Fibroblast of lung (primary cell): ENCODE measurements around the gene ITPK1. TPM values are rescaled to one million over a fixed set of nuclear protein-coding genes. Genes with fewer than 3 reads are reported as not detected.
A peak's percentile ranks its signal among the peaks of the same experiment; 100 is the strongest.

ENCODE experiments used
- DNase-seq, 2 donors: peaks; one replicate each; pipeline versions ENCODE4 v3.0.0 to v3.0.0-alpha.2; 2010; ENCODE audit warnings: low read depth in 2 of 2
- H2AFZ ChIP-seq: 2 replicates; pipeline ENCODE4 v1.5.1; 2012; ENCODE audit warnings: low read length, control low read depth, inconsistent platforms
- H3K27ac ChIP-seq: 2 replicates; pipeline ENCODE4 v1.5.1; 2011; ENCODE audit warnings: low read length, control low read depth; ENCODE audit not compliant: insufficient read depth
- H3K27me3 ChIP-seq: 2 replicates; pipeline ENCODE4 v1.5.1; 2011; ENCODE audit warnings: mild to moderate bottlenecking, low read length; ENCODE audit not compliant: control insufficient read depth, insufficient read depth
- H3K36me3 ChIP-seq: 2 replicates; pipeline ENCODE4 v1.5.1; 2011; ENCODE audit warnings: low read length; ENCODE audit not compliant: control insufficient read depth, insufficient read depth
- H3K4me1 ChIP-seq: 2 replicates; pipeline ENCODE4 v1.5.1; 2011; ENCODE audit warnings: low read length; ENCODE audit not compliant: control insufficient read depth, insufficient read depth; ENCODE audit errors: extremely low read depth
- H3K4me2 ChIP-seq: 2 replicates; pipeline ENCODE4 v1.5.1; 2011; ENCODE audit warnings: low read length, control low read depth; ENCODE audit not compliant: insufficient read depth; ENCODE audit errors: extremely low read depth
- H3K4me3 ChIP-seq, 4 experiments: fragments of 200-600 bp in 1 of 4; sonication (generic) in 1 of 4; replicated peaks in 1 of 4; 2 replicates each; pipeline ENCODE4 v1.5.1; 2011 to 2016; ENCODE audit warnings: low read length in 4 of 4, low read depth in 3 of 4, mild to moderate bottlenecking in 3 of 4, control low read depth in 2 of 4, inconsistent platforms in 1 of 4, mixed read lengths in 1 of 4; ENCODE audit not compliant: insufficient read depth in 1 of 4; ENCODE audit errors: control extremely low read depth in 1 of 4
- H3K79me2 ChIP-seq: 2 replicates; pipeline ENCODE4 v1.5.1; 2012; ENCODE audit warnings: mild to moderate bottlenecking, low read length, inconsistent platforms; ENCODE audit not compliant: control insufficient read depth, insufficient read depth
- H3K9ac ChIP-seq: 2 replicates; pipeline ENCODE4 v1.5.1; 2011; ENCODE audit warnings: mild to moderate bottlenecking, low read length, control low read depth; ENCODE audit not compliant: insufficient read depth
- H3K9me3 ChIP-seq: 2 replicates; pipeline ENCODE4 v1.5.1; 2012; ENCODE audit warnings: low read depth, low read length; ENCODE audit not compliant: control insufficient read depth, insufficient read depth
- H4K20me1 ChIP-seq: 2 replicates; pipeline ENCODE4 v1.5.1; 2011; ENCODE audit warnings: low read length; ENCODE audit not compliant: control insufficient read depth, insufficient read depth; ENCODE audit errors: extremely low read depth
- CTCF ChIP-seq, 2 donors: IDR thresholded peaks in 1 of 2; conservative IDR thresholded peaks in 1 of 2; 1 replicate in 1 of 2; 2 replicates in 1 of 2; pipeline ENCODE4 v1.5.1; 2011 to 2012; ENCODE audit warnings: low read length in 2 of 2, control low read depth in 1 of 2, inconsistent platforms in 1 of 2, low read depth in 1 of 2, mild to moderate bottlenecking in 1 of 2
- EZH2 ChIP-seq: IDR thresholded peaks from 2 replicates; pipeline ENCODE4 v1.5.1; 2012; ENCODE audit warnings: low read length, control low read depth, mild to moderate bottlenecking; ENCODE audit errors: missing control alignments
- polyA plus RNA-seq, 2 donors: library from polyadenylated mRNA; depleted of rRNA in 1 of 2; stranded (reverse) in 1 of 2; unstranded in 1 of 2; fragments of >200 nt; gene quantifications; 2 replicates each; pipeline ENCODE4 v1.2.1, GENCODE V29; 2011 to 2012; ENCODE audit warnings: missing spikeins in 1 of 2
- total RNA-seq: library from RNA; depleted of rRNA; stranded (reverse); fragments of >200 nt; gene quantifications from 2 replicates; pipeline ENCODE4 v1.2.1, GENCODE V29; 2014

ITPK1 gene
- total and polyA plus RNA-seq, 2 donors (not counting 1 experiment from before 2014, with no cell fraction given): 9.2 to 23.1 TPM

DNA sequence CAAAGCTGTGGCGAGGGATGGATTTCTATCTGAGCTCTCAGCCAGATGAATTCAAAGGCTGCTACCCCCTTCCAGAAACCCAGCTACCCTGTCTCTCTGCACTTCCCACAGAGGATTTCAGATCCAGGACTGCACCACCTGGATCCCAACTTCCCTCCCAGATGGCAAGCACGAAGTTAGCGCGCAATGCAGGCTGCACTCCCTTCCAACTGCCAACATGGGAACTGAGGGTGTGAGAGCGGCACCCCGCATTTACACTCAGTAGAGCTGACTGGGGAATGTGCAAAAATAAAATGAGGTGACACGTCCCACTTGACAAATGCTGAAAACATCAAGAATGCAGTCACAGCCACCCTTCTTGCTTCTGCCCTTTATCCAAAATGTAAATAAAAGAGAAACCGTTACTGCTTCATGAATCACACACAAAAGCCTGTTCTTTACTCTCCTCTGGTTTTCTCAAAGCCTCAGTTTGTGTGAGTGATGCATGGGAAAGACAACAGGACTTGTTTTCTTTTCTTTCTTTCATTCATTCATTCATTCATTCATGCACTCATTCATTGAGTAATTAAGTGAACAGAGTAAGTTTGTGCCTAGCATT lies 85.7 kb downstream of the ITPK1 start:
- H4K20me1 ChIP-seq: no peaks in the 10 kb centered on the region
- H3K9me3 ChIP-seq: no peaks in the 10 kb centered on the region
- TF ChIP-seq CTCF (conservative IDR thresholded peaks at IDR 0.05 in 1 of 2, IDR thresholded peaks at IDR 0.05 in 1 of 2; ENCODE audit: low read depth in 1 of 2, low read length in 2 of 2): no peak
- TF ChIP-seq EZH2: no peak
- H3K27me3 ChIP-seq: no peaks in the 10 kb centered on the region
- H3K27ac ChIP-seq: no peak overlapping the region
- no peak overlapping the region for H3K9ac ChIP-seq
- no peaks in the 10 kb centered on the region for H3K36me3 ChIP-seq
- H3K4me3 ChIP-seq: no peak overlapping the region
- H2AFZ ChIP-seq: no peak overlapping the region
- H3K79me2 ChIP-seq: no peaks in the 10 kb centered on the region
- H3K4me2 ChIP-seq: no peak overlapping the region
- DNase-seq: peak in 1 of 2 donors; percentile 15
- peaks cover 4% of the 10 kb centered on the region for H3K4me1 ChIP-seq

DNA sequence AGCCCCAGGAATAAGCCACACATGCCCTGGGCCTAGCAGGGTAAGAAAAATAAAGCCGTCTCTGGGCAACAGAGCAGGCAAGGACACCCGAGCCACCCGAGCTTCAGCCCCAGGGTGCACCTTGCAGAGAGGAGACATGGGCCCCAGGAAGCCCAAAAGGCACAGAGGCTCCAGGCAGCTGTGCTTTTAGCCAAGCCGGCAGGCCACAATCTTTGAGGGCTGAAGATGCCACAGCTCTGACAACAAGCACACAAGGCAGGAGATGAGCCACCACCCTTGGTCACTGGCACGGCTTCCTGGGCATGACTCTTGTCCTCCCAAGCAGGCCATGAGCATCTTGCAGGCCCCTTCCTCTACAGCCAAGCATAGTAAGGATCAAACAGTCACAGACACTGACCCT lies 86.3 kb downstream of the ITPK1 start:
- Histone ChIP-seq H3K27ac (no peak overlapping the region), H3K9me3 (no peaks in the 10 kb centered on the region), H3K36me3 (no peaks in the 10 kb centered on the region), H3K27me3 (no peaks in the 10 kb centered on the region), H2AFZ (no peak overlapping the region), H3K4me3 (no peak overlapping the region), H3K4me1 (peaks cover 4% of the 10 kb centered on the region), H3K4me2 (no peak overlapping the region), H4K20me1 (no peaks in the 10 kb centered on the region), H3K9ac (no peak overlapping the region), H3K79me2 (no peaks in the 10 kb centered on the region)
- DNase-seq: no peak
- TF ChIP-seq CTCF (conservative IDR thresholded peaks at IDR 0.05 in 1 of 2, IDR thresholded peaks at IDR 0.05 in 1 of 2; ENCODE audit: low read depth in 1 of 2, low read length in 2 of 2): no peak
- no peak for TF ChIP-seq EZH2

GRCh38 chr14:93028724-93029076 lies 87.0 kb downstream of the ITPK1 start:
- H3K4me3 ChIP-seq: no peak overlapping the region
- no peak overlapping the region for H3K9ac ChIP-seq
- no peaks in the 10 kb centered on the region for H4K20me1 ChIP-seq

More at GRCh38 chr14:93028724-93029076, 87.0 kb downstream of the ITPK1 start:
- Histone ChIP-seq H3K79me2 (no peaks in the 10 kb centered on the region), H2AFZ (no peak overlapping the region), H3K27me3 (no peaks in the 10 kb centered on the region), H3K27ac (no peak overlapping the region), H3K36me3 (no peaks in the 10 kb centered on the region), H3K4me2 (no peak overlapping the region), H3K4me1 (peaks cover 4% of the 10 kb centered on the region), H3K9me3 (no peaks in the 10 kb centered on the region)
- DNase-seq: no peak
- TF ChIP-seq CTCF (conservative IDR thresholded peaks at IDR 0.05 in 1 of 2, IDR thresholded peaks at IDR 0.05 in 1 of 2; ENCODE audit: low read depth in 1 of 2, low read length in 2 of 2) (no peak), EZH2 (no peak)
